HG03175 (cell line): ENCODE results near the gene OR6F1.
"Not testable (repeated sequence)": the region's sequence is repeated elsewhere in the genome, so short reads cannot be mapped to it uniquely, and the experiment has no call there.

Experiments
- ATAC-seq: cut with Tn5 transposase; IDR thresholded peaks from one replicate; pipeline ENCODE4 v1.9.1; 2021; ENCODE audit warnings: mild to moderate bottlenecking, moderate library complexity; ENCODE audit not compliant: unreplicated experiment

Gene OR6F1

GRCh38 chr1:247716546-247716945 lies at the start of gene OR6F1:
Gene OR6F1, minus strand, starts transcription at chr1:247716646. Its CDS starts 3,891 bp downstream, at chr1:247712755.
- no peak for ATAC-seq

GRCh38 chr1:247760456-247760855 lies 44.0 kb upstream of the OR6F1 start, which contains the start of gene OR1C1:
Gene OR1C1, minus strand, starts transcription at chr1:247760556. Its CDS starts 2,150 bp downstream, at chr1:247758406.
- no peak for ATAC-seq

- ATAC-seq = not testable (repeated sequence)
Measured at GRCh38 chr1:247754311-247754710, 37.9 kb upstream of the OR6F1 start.

- no peak for ATAC-seq
Measured at GRCh38 chr1:247749870-247750269, 33.4 kb upstream of the OR6F1 start.

- ATAC-seq = no peak
Measured at GRCh38 chr1:247748041-247748440, 31.6 kb upstream of the OR6F1 start, which contains the start of gene OR14A2. Gene OR14A2, minus strand, starts transcription at chr1:247748141.

- ATAC-seq = no peak
Measured at GRCh38 chr1:247747616-247748015, 31.2 kb upstream of the OR6F1 start.

GRCh38 chr1:247746391-247746935 lies 30.0 kb upstream of the OR6F1 start:
- ATAC-seq = no peak

- ATAC-seq = not testable (repeated sequence)
Measured at GRCh38 chr1:247742215-247742760, 25.8 kb upstream of the OR6F1 start.

GRCh38 chr1:247741756-247742155 lies 25.3 kb upstream of the OR6F1 start:
- no peak for ATAC-seq

GRCh38 chr1:247740721-247741120 lies 24.3 kb upstream of the OR6F1 start:
- no peak for ATAC-seq

GRCh38 chr1:247738315-247738714 lies 21.9 kb upstream of the OR6F1 start, which contains the start of gene OR14K1:
Gene OR14K1, plus strand, starts transcription at chr1:247738615. Its CDS starts 0 bp downstream, at chr1:247738615.
- ATAC-seq = no peak

- ATAC-seq = no peak
Measured at GRCh38 chr1:247721222-247721621, 4.8 kb upstream of the OR6F1 start.

GRCh38 chr1:247713753-247714152 lies 2.7 kb downstream of the OR6F1 start:
- no peak for ATAC-seq

- not testable (repeated sequence) for ATAC-seq
Measured at GRCh38 chr1:247710681-247711080, 5.8 kb downstream of the OR6F1 start.

- ATAC-seq = no peak
Measured at GRCh38 chr1:247701338-247701737, 15.1 kb downstream of the OR6F1 start.

- ATAC-seq = peak; percentile 95
Measured at GRCh38 chr1:247681288-247681897, 35.1 kb downstream of the OR6F1 start.

GRCh38 chr1:247680171-247680570 lies 36.3 kb downstream of the OR6F1 start:
- ATAC-seq = no peak

GRCh38 chr1:247679639-247680038 lies 36.8 kb downstream of the OR6F1 start, which contains the start of gene OR13G1:
Gene OR13G1, minus strand, starts transcription at chr1:247679739. Its CDS starts 6,698 bp downstream, at chr1:247673041.
- ATAC-seq = no peak

- no peak for ATAC-seq
Measured at GRCh38 chr1:247669225-247669624, 47.2 kb downstream of the OR6F1 start.
